Hair follicle dermal papilla cell (primary cell): Measurements from ENCODE around the gene LAIR1. TPM values are rescaled to one million over a fixed set of nuclear protein-coding genes. Genes with fewer than 3 reads are reported as not detected.

Experiments
- total RNA-seq: library from RNA; depleted of rRNA; stranded (reverse); fragments of >200 nt; gene quantifications from 2 replicates; pipeline ENCODE4 v1.2.3, GENCODE V29; 2012

LAIR1 gene, protein sequence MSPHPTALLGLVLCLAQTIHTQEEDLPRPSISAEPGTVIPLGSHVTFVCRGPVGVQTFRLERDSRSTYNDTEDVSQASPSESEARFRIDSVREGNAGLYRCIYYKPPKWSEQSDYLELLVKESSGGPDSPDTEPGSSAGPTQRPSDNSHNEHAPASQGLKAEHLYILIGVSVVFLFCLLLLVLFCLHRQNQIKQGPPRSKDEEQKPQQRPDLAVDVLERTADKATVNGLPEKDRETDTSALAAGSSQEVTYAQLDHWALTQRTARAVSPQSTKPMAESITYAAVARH
- 0.16 TPM in 1 of 2 replicates, not detected in the other for total RNA-seq

DNA sequence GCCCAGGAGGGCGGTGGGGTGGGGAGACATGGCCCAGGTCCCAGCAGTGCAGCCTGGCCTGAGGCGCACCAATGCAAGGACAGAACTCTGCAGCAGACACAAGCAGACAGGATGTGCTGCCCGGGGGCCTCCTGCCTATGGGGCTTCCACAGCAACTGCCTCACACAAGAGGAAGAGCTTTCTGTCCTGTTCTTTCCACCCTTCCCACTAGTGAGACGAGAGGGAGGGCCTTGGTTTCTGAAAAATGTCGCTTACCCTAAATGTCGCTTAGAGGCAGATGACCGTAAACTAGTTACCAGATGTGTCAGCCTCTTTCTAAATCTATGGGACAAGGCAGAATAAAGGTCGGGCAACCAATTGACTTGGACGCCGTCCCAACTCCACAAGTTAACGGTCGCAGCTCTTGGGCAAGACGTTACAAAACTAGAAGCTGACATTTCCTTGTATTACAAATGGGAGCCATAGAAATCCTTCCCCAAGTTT, at the start of gene LAIR1:
LAIR1 (minus strand) TSS at position 157 of the 483 bp plus-strand sequence; CDS start at position 30, 127 bp downstream.

DNA sequence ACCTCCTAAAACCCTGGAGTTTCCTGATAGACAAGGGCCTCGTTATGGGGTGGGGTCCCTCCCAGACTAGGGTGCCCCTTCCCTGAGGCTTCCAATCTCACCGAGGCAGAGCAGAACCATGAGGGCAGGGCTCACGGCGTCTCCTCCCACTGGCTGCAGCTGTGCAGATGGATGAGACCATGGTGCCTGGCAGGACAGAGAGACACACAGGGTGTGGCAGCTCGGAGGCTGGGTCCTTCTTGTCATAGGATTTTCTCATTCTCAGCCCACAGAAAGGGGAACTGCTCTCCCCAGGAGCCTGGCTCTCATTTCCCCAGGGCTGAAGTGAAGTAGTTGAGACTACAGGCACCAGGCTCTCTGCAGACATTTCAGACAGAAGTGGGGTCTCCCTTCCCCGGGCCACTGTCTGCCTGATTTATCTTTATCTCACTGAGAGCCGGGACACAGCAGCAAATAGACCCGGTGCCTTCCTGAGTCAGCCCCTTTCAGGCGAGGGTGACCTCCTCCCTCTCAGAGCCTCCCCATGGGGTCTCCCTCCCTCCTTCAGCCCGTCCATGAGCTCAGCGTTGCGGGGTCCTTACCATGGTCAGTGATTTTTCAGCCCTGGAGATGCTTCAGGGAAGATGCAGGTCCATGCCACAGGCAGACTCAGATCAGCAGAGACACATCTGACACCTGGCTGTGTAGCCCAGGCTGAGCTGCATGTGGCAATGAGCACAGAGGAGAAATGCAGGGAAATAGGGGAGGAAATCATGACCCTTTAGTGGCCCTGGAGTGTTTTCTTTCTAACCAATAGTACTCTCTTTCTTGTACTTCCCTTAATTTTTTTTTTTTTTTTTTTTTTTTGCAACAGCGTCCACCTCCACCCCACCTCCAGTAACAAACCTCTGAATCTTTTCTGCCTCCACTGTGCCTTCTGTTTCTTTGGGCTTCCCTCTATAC, 52.0 kb downstream of the LAIR1 start, which contains the start of gene LILRA5:
LILRA5 (minus strand) TSS at position 731 of the 942 bp plus-strand sequence; CDS start at position 584, 147 bp downstream.

Other genes starting within 250 kb of the LAIR1 start
- gene TFPT, start 249.3 kb downstream of the LAIR1 start, total RNA-seq: 7.7 and 9.7 TPM in 2 replicates
- gene PRPF31, start 249.2 kb downstream of the LAIR1 start, total RNA-seq: 41.4 and 44.5 TPM in 2 replicates
- 15.1 and 16.5 TPM in 2 replicates for gene CNOT3, start 227.2 kb downstream of the LAIR1 start, total RNA-seq
- 3.2 and 3.5 TPM in 2 replicates for gene LENG1, start 205.2 kb downstream of the LAIR1 start, total RNA-seq
- gene TMC4, start 191.8 kb downstream of the LAIR1 start, total RNA-seq: 0.36 and 1.5 TPM in 2 replicates
- 19.1 and 32.5 TPM in 2 replicates for gene MBOAT7, start 175.4 kb downstream of the LAIR1 start, total RNA-seq
- 56.0 and 64.7 TPM in 2 replicates for gene TSEN34, start 173.6 kb downstream of the LAIR1 start, total RNA-seq
- 1,123 and 1,387 TPM in 2 replicates for gene RPS9, start 164.1 kb downstream of the LAIR1 start, total RNA-seq
- gene LILRB3, start 141.9 kb downstream of the LAIR1 start, total RNA-seq: not detected in 2 replicates
- gene LILRA6, start 122.1 kb downstream of the LAIR1 start, total RNA-seq: not detected in 2 replicates
- not detected in 2 replicates for gene LILRB5, start 107.7 kb downstream of the LAIR1 start, total RNA-seq
- not detected in 2 replicates for gene LILRB2, start 83.8 kb downstream of the LAIR1 start, total RNA-seq
- gene LILRA5, start 51.8 kb downstream of the LAIR1 start, total RNA-seq: not detected in 2 replicates
- not detected in 2 replicates for gene LILRA4, start 25.8 kb downstream of the LAIR1 start, total RNA-seq
- gene TTYH1, start 50.5 kb upstream of the LAIR1 start, total RNA-seq: not detected in 2 replicates
- gene LENG8, start 84.3 kb upstream of the LAIR1 start, total RNA-seq: 79.0 and 79.4 TPM in 2 replicates
- 16.9 and 20.6 TPM in 2 replicates for gene LENG9, start 98.8 kb upstream of the LAIR1 start, total RNA-seq
- 32.1 and 36.8 TPM in 2 replicates for gene CDC42EP5, start 108.4 kb upstream of the LAIR1 start, total RNA-seq
- not detected in 2 replicates for gene LAIR2, start 137.9 kb upstream of the LAIR1 start, total RNA-seq
- not detected in 2 replicates for gene LILRA2, start 208.9 kb upstream of the LAIR1 start, total RNA-seq
- gene LILRA1, start 228.7 kb upstream of the LAIR1 start, total RNA-seq: not detected in 2 replicates